Endometrial microvascular endothelial cells (primary cell): Measurements from ENCODE around the gene EIF4G1. TPM values are rescaled to one million over a fixed set of nuclear protein-coding genes. Genes with fewer than 3 reads are reported as not detected.

Experiments used
- in situ Hi-C: cut with HindIII; loops from 2 replicates; pipeline ENCODE4 v1.10.0; 2017; ENCODE audit warnings: low sequenced_read_pairs, low pct_unique_long_range_greater_than_20kb; ENCODE audit errors: inconsistent ontology term
- total RNA-seq: library from RNA; depleted of rRNA; stranded (reverse); fragments of >200 nt; gene quantifications from one replicate; pipeline ENCODE4 v1.2.3, GENCODE V29; 2015; ENCODE audit errors: inconsistent ontology term

EIF4G1 gene
- total RNA-seq, 1 donor from 2014 or later: 611 TPM

- in situ Hi-C loops: no loop called here
Observed at GRCh38 chr3:184346480-184347190, 32.2 kb downstream of the EIF4G1 start.

GRCh38 chr3:184347321-184348056 is 33.1 kb downstream of the EIF4G1 start:
- in situ Hi-C loops: no loop called here

GRCh38 chr3:184348057-184348382 is 33.6 kb downstream of the EIF4G1 start:
- in situ Hi-C loops: no loop called here

GRCh38 chr3:184349563-184350470 is 35.4 kb downstream of the EIF4G1 start:
- in situ Hi-C loops: no loop called here

GRCh38 chr3:184350618-184351017 is 36.2 kb downstream of the EIF4G1 start:
- in situ Hi-C loops: no loop called here

- in situ Hi-C loops: no loop called here
Observed at GRCh38 chr3:184351511-184352148, 37.2 kb downstream of the EIF4G1 start.

- in situ Hi-C loops: no loop called here
Observed at GRCh38 chr3:184352149-184352785, 37.9 kb downstream of the EIF4G1 start.

- in situ Hi-C loops: no loop called here
Observed at GRCh38 chr3:184352897-184353545, 38.6 kb downstream of the EIF4G1 start.

- in situ Hi-C loops: no loop called here
Observed at GRCh38 chr3:184353546-184353941, 39.1 kb downstream of the EIF4G1 start.

- in situ Hi-C loops: no loop called here
Observed at GRCh38 chr3:184354121-184354728, 39.8 kb downstream of the EIF4G1 start.

- in situ Hi-C loops: no loop called here
Observed at GRCh38 chr3:184354754-184355153, 40.3 kb downstream of the EIF4G1 start.

- in situ Hi-C loops: no loop called here
Observed at GRCh38 chr3:184355261-184356040, 41.0 kb downstream of the EIF4G1 start.

- in situ Hi-C loops: no loop called here
Observed at GRCh38 chr3:184357248-184358123, 43.1 kb downstream of the EIF4G1 start.

- in situ Hi-C loops: no loop called here
Observed at GRCh38 chr3:184358124-184358767, 43.8 kb downstream of the EIF4G1 start.

GRCh38 chr3:184358921-184359350 is 44.5 kb downstream of the EIF4G1 start:
- in situ Hi-C loops: no loop called here

- in situ Hi-C loops: no loop called here
Observed at GRCh38 chr3:184359610-184360009, 45.2 kb downstream of the EIF4G1 start.
